Thymus (tissue), 2 donors: Measurements from ENCODE around the gene ICOSLG. TPM values are rescaled to one million over a fixed set of nuclear protein-coding genes. Genes with fewer than 3 reads are reported as not detected.

Experiments
- polyA plus RNA-seq: library from polyadenylated mRNA; stranded (reverse); fragments of 200-250 nt; gene quantifications from one replicate; pipeline ENCODE4 v1.2.3, GENCODE V29; 2013
- total RNA-seq: library from RNA; stranded (reverse); fragments of 120-200 nt; gene quantifications from one replicate; pipeline ENCODE4 v1.2.4, GENCODE V29; 2013
- donor health status: healthy.

The ICOSLG gene
- total and polyA plus RNA-seq, 2 donors = 1.1 to 5.1 TPM

Other genes with a start within 250 kb of the ICOSLG start
- 22.4 TPM for gene TRAPPC10, start 228.6 kb downstream of the ICOSLG start, total RNA-seq
- 14.0 TPM for gene TRAPPC10, start 228.6 kb downstream of the ICOSLG start, polyA plus RNA-seq
- gene PWP2, start 133.5 kb downstream of the ICOSLG start, total RNA-seq = 2.2 TPM
- gene PWP2, start 133.5 kb downstream of the ICOSLG start, polyA plus RNA-seq = 12.7 TPM
- 6.4 TPM for gene GATD3, start 107.3 kb downstream of the ICOSLG start, total RNA-seq
- gene GATD3, start 107.3 kb downstream of the ICOSLG start, polyA plus RNA-seq = 47.4 TPM
- 0.42 TPM for gene DNMT3L, start 21.0 kb upstream of the ICOSLG start, total RNA-seq
- gene DNMT3L, start 21.0 kb upstream of the ICOSLG start, polyA plus RNA-seq = 0.80 TPM
- gene AIRE, start 44.9 kb upstream of the ICOSLG start, total RNA-seq = 11.9 TPM
- 52.2 TPM for gene AIRE, start 44.9 kb upstream of the ICOSLG start, polyA plus RNA-seq
- 49.6 TPM for gene PFKL, start 59.1 kb upstream of the ICOSLG start, total RNA-seq
- 82.7 TPM for gene PFKL, start 59.1 kb upstream of the ICOSLG start, polyA plus RNA-seq
- 15.3 TPM for gene CFAP410, start 98.4 kb upstream of the ICOSLG start, total RNA-seq
- gene CFAP410, start 98.4 kb upstream of the ICOSLG start, polyA plus RNA-seq = 62.5 TPM
- gene TRPM2, start 112.7 kb upstream of the ICOSLG start, total RNA-seq = 2.7 TPM
- 9.4 TPM for gene TRPM2, start 112.7 kb upstream of the ICOSLG start, polyA plus RNA-seq
- 0.24 TPM for gene LRRC3, start 214.6 kb upstream of the ICOSLG start, total RNA-seq
- gene LRRC3, start 214.6 kb upstream of the ICOSLG start, polyA plus RNA-seq = 0.55 TPM